Neural crest cell (in vitro differentiated cells): ENCODE results near the gene BACE2. TPM values are rescaled to one million over a fixed set of nuclear protein-coding genes. Genes with fewer than 3 reads are reported as not detected.

Source experiments
- DNase-seq: peaks from one replicate; pipeline ENCODE4 v3.0.0; 2021; ENCODE audit warnings: low read depth, mixed read lengths, low spot score
- H3K27ac Mint-ChIP-seq: one replicate; pipeline ENCODE4 v1.8.0; 2021; ENCODE audit warnings: mild to moderate bottlenecking, mixed read lengths; ENCODE audit not compliant: unreplicated experiment
- H3K27me3 Mint-ChIP-seq: 2 replicates; pipeline ENCODE4 v1.8.0; 2021; ENCODE audit warnings: low read depth, mild to moderate bottlenecking, mixed read lengths
- H3K36me3 Mint-ChIP-seq: 2 replicates; pipeline ENCODE4 v1.8.0; 2021; ENCODE audit warnings: low read depth, mild to moderate bottlenecking, mixed read lengths
- H3K4me1 Mint-ChIP-seq: 2 replicates; pipeline ENCODE4 v1.8.0; 2021; ENCODE audit warnings: mixed read lengths
- H3K4me3 Mint-ChIP-seq: one replicate; pipeline ENCODE4 v1.8.0; 2021; ENCODE audit warnings: mild to moderate bottlenecking, mixed read lengths
- H3K9me3 Mint-ChIP-seq: 2 replicates; pipeline ENCODE4 v1.8.0; 2021; ENCODE audit warnings: mixed read lengths
- total RNA-seq: library from RNA; stranded (reverse); gene quantifications from 2 replicates; pipeline ENCODE4 v1.2.1, GENCODE V29; 2021
- TF ChIP-seq, protein P1 (sequence below): fragments of 200-600 bp; sonication (generic); conservative IDR thresholded peaks from 2 replicates; pipeline ENCODE4 v1.5.0; 2021; ENCODE audit warnings: antibody characterized with exemption, mild to moderate bottlenecking

Gene BACE2
- total RNA-seq, 1 donor from 2014 or later, result 16.9 TPM

DNA sequence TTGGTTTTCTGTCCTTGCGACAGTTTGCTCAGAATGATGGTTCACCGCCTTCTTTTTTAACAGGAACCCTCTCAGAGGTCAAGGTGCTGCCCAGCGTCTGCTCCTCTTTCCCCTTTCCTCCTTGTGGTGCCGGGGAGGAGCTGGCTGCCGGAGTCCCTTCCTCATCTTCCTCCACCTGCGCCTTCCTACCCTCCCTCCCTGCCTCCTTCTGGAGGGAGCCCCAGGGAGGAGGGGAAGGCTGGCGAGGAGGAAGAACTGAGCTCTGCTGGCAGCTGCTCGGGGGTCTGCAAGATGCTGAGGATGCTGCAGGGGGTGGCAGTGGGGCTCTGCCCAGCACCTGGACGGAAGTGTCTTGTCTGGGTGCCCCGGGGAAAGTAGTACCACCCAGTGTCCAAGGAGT, 31.2 kb downstream of the BACE2 start:
- Mint-ChIP-seq H3K4me1 (peaks cover 1% of the 10 kb centered on the region), H3K27me3 (no peaks in the 10 kb centered on the region), H3K36me3 (peaks cover 3% of the 10 kb centered on the region), H3K9me3 (peaks cover 3% of the 10 kb centered on the region), H3K27ac (no peak overlapping the region), H3K4me3 (no peak overlapping the region)
- TF ChIP-seq, protein P1, sequence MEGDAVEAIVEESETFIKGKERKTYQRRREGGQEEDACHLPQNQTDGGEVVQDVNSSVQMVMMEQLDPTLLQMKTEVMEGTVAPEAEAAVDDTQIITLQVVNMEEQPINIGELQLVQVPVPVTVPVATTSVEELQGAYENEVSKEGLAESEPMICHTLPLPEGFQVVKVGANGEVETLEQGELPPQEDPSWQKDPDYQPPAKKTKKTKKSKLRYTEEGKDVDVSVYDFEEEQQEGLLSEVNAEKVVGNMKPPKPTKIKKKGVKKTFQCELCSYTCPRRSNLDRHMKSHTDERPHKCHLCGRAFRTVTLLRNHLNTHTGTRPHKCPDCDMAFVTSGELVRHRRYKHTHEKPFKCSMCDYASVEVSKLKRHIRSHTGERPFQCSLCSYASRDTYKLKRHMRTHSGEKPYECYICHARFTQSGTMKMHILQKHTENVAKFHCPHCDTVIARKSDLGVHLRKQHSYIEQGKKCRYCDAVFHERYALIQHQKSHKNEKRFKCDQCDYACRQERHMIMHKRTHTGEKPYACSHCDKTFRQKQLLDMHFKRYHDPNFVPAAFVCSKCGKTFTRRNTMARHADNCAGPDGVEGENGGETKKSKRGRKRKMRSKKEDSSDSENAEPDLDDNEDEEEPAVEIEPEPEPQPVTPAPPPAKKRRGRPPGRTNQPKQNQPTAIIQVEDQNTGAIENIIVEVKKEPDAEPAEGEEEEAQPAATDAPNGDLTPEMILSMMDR, result no peak
- DNase-seq, result no peak

DNA sequence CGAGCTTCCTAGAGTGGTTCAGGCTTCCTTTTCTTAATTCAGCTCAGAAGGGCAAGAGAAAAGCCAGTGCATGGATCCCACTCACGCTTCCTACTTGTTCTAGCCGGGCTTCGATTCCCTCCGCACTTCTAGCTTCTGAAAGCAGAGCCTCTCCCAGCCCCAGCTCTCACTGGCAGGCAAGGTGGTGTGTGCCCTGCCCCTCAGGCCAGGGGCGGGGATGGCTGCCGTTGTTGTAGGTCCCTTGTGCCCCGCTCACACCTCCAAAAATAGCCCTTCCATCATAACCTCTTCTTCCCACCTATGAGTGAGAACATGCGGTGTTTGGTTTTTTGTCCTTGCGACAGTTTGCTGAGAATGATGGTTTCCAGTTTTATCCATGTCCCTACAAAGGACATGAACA, 31.6 kb downstream of the BACE2 start:
- H3K27ac Mint-ChIP-seq, result no peak overlapping the region
- TF ChIP-seq, protein P1, result no peak
- peaks cover 2% of the 10 kb centered on the region for H3K4me1 Mint-ChIP-seq
- peaks cover 3% of the 10 kb centered on the region for H3K36me3 Mint-ChIP-seq
- no peaks in the 10 kb centered on the region for H3K27me3 Mint-ChIP-seq
- H3K4me3 Mint-ChIP-seq, result no peak overlapping the region
- H3K9me3 Mint-ChIP-seq, result peaks cover 3% of the 10 kb centered on the region
- no peak for DNase-seq

DNA sequence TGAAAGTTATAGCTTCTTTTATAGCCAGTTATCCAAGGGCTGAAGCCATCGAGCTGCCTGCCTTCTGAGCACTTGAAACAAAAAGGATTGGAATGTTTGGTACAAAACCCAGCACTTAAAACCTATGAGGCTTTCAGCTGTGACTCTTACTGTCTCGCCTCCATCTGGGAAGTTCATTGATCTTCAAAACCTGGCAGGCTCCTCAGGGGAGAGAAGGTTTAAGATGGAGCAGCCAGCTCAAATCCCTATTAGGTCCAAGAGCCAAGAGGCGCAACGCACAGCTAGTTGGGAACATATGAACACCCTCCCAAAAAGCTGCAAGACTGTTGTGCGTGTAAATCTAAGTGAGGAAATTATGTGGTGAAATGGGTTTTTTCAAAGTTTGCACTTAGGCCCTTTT, 33.4 kb downstream of the BACE2 start:
- no peaks in the 10 kb centered on the region for H3K27me3 Mint-ChIP-seq
- DNase-seq, result no peak
- no peaks in the 10 kb centered on the region for H3K36me3 Mint-ChIP-seq
- no peak overlapping the region for H3K27ac Mint-ChIP-seq
- TF ChIP-seq, protein P1, result no peak
- H3K4me3 Mint-ChIP-seq, result no peak overlapping the region
- peaks cover 3% of the 10 kb centered on the region for H3K9me3 Mint-ChIP-seq
- H3K4me1 Mint-ChIP-seq, result peaks cover 7% of the 10 kb centered on the region

DNA sequence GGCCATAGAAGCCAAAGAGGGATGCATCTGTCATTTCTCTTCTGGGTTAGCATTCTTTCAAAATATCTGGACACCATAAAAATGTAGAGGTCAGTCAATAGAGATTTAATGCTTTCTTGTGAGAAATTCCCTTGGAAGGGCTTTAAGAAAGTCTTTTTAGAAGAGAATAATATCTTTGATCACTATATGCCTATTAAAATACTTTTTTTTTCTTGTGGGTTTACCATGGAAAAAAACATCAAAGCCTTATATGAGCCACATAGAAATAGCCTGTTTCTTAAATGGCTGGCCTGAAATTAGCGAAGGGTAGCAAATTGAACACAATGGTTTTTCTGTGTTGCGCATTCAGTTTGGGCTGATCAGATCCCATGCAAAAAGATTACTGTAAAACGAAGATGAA, 36.8 kb downstream of the BACE2 start:
- TF ChIP-seq, protein P1, result no peak
- Mint-ChIP-seq H3K4me3 (no peak overlapping the region), H3K27me3 (no peaks in the 10 kb centered on the region), H3K27ac (no peak overlapping the region), H3K9me3 (peaks cover 3% of the 10 kb centered on the region), H3K36me3 (no peaks in the 10 kb centered on the region), H3K4me1 (peaks cover 18% of the 10 kb centered on the region)
- no peak for DNase-seq

DNA sequence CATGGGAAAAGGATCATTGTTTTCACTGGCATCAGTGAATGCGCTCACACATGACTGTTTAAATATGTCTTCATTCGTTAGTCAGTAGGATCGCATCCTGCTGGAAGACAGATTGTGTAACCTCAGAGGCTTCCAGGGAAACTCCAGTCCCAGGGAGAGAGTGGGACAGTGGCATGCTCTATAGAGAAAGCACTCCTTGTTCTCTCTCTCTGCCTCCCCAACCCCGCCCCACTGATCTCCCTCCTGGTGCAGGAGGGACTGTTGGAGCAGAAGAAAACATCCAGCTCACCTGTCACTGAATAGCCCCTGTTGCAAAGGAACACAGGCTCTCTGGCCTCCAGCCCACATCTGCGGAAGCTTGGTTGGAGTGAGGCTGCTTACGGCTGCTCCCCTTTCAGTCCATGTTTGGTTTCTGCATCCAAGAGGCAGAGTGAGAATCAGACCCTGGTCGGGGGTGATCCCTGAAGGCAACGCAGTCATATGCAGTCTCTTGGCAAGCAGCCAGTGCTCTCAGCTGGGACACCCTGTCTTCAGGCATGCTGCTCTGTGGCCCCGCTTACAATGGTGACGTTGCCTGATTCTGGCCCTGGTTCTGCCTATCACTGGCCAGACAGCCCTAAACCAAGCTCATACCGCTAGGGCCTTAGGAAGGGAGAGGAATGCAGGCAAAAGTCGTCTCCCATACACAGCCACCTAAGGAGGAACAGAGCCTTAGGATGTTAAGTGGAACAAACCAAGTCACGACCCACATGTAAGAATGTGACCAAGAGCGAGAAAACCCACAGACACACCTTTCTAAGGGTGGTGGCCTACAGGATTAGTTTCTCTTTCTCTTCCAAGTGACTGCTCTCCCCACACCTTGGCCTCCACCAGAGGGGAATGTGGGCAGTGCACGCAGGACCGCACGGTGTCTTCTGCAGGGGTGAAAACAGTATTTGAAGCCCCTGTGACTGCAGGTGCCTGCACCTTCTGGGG, 39.7 kb downstream of the BACE2 start:
- H3K27me3 Mint-ChIP-seq, result no peaks in the 10 kb centered on the region
- H3K36me3 Mint-ChIP-seq, result no peaks in the 10 kb centered on the region
- no peak overlapping the region for H3K27ac Mint-ChIP-seq
- H3K4me1 Mint-ChIP-seq, result peaks cover 34% of the 10 kb centered on the region
- TF ChIP-seq, protein P1, result no peak
- no peak overlapping the region for H3K4me3 Mint-ChIP-seq
- DNase-seq, result no peak
- peaks cover 3% of the 10 kb centered on the region for H3K9me3 Mint-ChIP-seq
